K562 (cell line): ENCODE measurements around the gene PAAF1. TPM values are rescaled to one million over a fixed set of nuclear protein-coding genes. Genes with fewer than 3 reads are reported as not detected.

Experiments used
- RAD51 ChIP-seq: fragments of 450-650 bp; IDR thresholded peaks from 2 replicates; pipeline ENCODE4 v1.7.1; 2016; ENCODE audit warnings: low read depth, mild to moderate bottlenecking, borderline replicate concordance
- ZBTB7A ChIP-seq: IDR thresholded peaks from 2 replicates; pipeline ENCODE4 v1.6.1; 2011; ENCODE audit warnings: low read depth, mild to moderate bottlenecking, low read length, moderate library complexity, borderline replicate concordance; ENCODE audit not compliant: control insufficient read depth
- ZNF140 ChIP-seq: fragments of 250-450 bp; sonication (Bioruptor Pico); IDR thresholded peaks from 2 replicates; pipeline ENCODE4 v1.8.0; 2021; ENCODE audit warnings: moderate library complexity, mild to moderate bottlenecking, inconsistent platforms
- polyA plus RNA-seq, 8 experiments: library from polyadenylated mRNA; depleted of rRNA in 4 of 8; stranded (reverse) in 5 of 8; unstranded in 3 of 8; fragments of >200 nt; fragmentation: Nextera tagmentation in 2 of 8; fragmentation: Illumina TruSeq in 1 of 8; extraction: Ambion mirVana in 2 of 8; extraction: Trizol in 1 of 8; gene quantifications; 2 replicates each; pipeline versions ENCODE4 v1.2.1 to v1.2.3, GENCODE V29; 2011 to 2014; ENCODE audit warnings: inconsistent platforms in 1 of 8, missing spikeins in 1 of 8
- total RNA-seq, 7 experiments: library from RNA; depleted of rRNA in 6 of 7; stranded (reverse); fragments of >200 nt in 6 of 7; fragmentation: Illumina TruSeq in 2 of 7; extraction: Trizol in 2 of 7; gene quantifications; 2 replicates each; pipeline versions ENCODE4 v1.2.1 to v1.2.3, GENCODE V29; 2011 to 2021; ENCODE audit warnings: low replicate concordance in 1 of 7
- TF ChIP-seq, protein P1 (sequence below), 2 experiments: fragments of 450-650 bp in 1 of 2; IDR thresholded peaks; 2 replicates each; pipeline ENCODE4 v1.6.1; 2011 to 2017; ENCODE audit warnings: low read depth in 2 of 2, antibody characterized with exemption in 1 of 2, borderline replicate concordance in 1 of 2, low read length in 1 of 2, mild to moderate bottlenecking in 1 of 2, mixed read lengths in 1 of 2; ENCODE audit not compliant: control insufficient read depth in 1 of 2
- TF ChIP-seq, protein P2 (sequence below), 2 experiments: fragments of 150-350 bp in 1 of 2; IDR thresholded peaks; 2 replicates each; pipeline ENCODE4 v1.6.1; 2012 to 2016; ENCODE audit warnings: low read depth in 2 of 2, low read length in 2 of 2, mild to moderate bottlenecking in 1 of 2, moderate library complexity in 1 of 2
- TF ChIP-seq, protein P3 (sequence below): fragments of 450-650 bp; IDR thresholded peaks from 2 replicates; pipeline ENCODE4 v1.6.1; 2016; ENCODE audit warnings: mild to moderate bottlenecking, moderate library complexity

PAAF1 gene
- total and polyA plus RNA-seq, 9 of the 15 experiments (the other 6 are each of a cell fraction or from before 2014, with no cell fraction given): 13.5 to 78.6 (median 23.3) TPM

DNA sequence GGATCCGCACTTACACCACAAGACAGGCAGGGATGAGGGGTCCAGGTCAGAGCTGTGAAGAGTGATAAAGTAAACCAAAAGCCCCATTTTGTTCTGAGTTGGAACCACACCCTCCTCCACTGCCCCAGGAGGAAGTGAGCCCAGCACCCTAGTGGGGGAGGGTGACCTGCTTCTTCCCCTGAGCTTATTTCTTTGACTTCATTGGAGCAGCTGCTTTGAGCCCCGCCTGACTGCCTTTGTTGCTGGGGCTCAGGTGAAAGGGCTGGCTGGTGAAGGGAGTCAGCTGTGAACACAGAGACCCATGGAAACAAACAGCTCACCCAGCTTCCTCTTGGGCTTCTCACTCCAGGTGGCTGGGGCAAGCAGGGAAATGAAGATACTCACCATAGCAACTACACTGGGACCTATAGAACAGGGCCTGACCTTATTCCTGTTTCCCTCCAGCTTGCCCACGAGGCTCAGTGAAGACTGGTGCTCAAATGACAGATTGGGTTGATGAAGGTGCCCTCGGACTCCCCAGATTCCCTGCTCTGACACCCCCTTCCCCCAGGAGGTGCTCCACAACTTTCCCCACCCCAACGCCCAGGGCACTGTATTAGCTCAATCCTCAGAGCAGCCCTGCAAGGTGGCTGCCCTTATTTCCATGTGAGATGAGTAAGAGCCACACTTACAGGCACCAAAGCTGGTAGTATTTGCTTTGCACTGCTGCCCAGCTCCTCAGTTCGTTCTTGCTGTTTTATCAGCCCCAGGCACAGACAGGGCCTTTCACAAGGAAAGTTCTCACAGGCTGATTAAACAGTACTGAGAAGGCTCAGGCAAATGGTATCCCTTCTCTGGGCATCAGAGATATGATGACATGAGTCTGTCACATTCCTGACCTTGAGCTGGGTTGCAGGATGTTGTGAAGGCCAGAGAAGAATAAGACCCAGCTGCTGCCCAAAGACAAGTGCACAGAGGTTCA lies 103.5 kb downstream of the PAAF1 start (continued):
- TF ChIP-seq, protein P1, sequence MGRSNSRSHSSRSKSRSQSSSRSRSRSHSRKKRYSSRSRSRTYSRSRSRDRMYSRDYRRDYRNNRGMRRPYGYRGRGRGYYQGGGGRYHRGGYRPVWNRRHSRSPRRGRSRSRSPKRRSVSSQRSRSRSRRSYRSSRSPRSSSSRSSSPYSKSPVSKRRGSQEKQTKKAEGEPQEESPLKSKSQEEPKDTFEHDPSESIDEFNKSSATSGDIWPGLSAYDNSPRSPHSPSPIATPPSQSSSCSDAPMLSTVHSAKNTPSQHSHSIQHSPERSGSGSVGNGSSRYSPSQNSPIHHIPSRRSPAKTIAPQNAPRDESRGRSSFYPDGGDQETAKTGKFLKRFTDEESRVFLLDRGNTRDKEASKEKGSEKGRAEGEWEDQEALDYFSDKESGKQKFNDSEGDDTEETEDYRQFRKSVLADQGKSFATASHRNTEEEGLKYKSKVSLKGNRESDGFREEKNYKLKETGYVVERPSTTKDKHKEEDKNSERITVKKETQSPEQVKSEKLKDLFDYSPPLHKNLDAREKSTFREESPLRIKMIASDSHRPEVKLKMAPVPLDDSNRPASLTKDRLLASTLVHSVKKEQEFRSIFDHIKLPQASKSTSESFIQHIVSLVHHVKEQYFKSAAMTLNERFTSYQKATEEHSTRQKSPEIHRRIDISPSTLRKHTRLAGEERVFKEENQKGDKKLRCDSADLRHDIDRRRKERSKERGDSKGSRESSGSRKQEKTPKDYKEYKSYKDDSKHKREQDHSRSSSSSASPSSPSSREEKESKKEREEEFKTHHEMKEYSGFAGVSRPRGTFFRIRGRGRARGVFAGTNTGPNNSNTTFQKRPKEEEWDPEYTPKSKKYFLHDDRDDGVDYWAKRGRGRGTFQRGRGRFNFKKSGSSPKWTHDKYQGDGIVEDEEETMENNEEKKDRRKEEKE (IDR thresholded peaks at IDR 0.05; ENCODE audit: borderline replicate concordance in 1 of 2, control insufficient read depth in 1 of 2, low read depth in 2 of 2, low read length in 1 of 2): no peak
- TF ChIP-seq ZBTB7A: peak; percentile 21; the same call in 1 of the 2 replicates
- TF ChIP-seq, protein P2, sequence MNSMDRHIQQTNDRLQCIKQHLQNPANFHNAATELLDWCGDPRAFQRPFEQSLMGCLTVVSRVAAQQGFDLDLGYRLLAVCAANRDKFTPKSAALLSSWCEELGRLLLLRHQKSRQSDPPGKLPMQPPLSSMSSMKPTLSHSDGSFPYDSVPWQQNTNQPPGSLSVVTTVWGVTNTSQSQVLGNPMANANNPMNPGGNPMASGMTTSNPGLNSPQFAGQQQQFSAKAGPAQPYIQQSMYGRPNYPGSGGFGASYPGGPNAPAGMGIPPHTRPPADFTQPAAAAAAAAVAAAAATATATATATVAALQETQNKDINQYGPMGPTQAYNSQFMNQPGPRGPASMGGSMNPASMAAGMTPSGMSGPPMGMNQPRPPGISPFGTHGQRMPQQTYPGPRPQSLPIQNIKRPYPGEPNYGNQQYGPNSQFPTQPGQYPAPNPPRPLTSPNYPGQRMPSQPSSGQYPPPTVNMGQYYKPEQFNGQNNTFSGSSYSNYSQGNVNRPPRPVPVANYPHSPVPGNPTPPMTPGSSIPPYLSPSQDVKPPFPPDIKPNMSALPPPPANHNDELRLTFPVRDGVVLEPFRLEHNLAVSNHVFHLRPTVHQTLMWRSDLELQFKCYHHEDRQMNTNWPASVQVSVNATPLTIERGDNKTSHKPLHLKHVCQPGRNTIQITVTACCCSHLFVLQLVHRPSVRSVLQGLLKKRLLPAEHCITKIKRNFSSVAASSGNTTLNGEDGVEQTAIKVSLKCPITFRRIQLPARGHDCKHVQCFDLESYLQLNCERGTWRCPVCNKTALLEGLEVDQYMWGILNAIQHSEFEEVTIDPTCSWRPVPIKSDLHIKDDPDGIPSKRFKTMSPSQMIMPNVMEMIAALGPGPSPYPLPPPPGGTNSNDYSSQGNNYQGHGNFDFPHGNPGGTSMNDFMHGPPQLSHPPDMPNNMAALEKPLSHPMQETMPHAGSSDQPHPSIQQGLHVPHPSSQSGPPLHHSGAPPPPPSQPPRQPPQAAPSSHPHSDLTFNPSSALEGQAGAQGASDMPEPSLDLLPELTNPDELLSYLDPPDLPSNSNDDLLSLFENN (IDR thresholded peaks at IDR 0.05; ENCODE audit: low read depth in 2 of 2, low read length in 2 of 2): no peak
- no peak for TF ChIP-seq RAD51
- no peak for TF ChIP-seq ZNF140
- TF ChIP-seq, protein P3, sequence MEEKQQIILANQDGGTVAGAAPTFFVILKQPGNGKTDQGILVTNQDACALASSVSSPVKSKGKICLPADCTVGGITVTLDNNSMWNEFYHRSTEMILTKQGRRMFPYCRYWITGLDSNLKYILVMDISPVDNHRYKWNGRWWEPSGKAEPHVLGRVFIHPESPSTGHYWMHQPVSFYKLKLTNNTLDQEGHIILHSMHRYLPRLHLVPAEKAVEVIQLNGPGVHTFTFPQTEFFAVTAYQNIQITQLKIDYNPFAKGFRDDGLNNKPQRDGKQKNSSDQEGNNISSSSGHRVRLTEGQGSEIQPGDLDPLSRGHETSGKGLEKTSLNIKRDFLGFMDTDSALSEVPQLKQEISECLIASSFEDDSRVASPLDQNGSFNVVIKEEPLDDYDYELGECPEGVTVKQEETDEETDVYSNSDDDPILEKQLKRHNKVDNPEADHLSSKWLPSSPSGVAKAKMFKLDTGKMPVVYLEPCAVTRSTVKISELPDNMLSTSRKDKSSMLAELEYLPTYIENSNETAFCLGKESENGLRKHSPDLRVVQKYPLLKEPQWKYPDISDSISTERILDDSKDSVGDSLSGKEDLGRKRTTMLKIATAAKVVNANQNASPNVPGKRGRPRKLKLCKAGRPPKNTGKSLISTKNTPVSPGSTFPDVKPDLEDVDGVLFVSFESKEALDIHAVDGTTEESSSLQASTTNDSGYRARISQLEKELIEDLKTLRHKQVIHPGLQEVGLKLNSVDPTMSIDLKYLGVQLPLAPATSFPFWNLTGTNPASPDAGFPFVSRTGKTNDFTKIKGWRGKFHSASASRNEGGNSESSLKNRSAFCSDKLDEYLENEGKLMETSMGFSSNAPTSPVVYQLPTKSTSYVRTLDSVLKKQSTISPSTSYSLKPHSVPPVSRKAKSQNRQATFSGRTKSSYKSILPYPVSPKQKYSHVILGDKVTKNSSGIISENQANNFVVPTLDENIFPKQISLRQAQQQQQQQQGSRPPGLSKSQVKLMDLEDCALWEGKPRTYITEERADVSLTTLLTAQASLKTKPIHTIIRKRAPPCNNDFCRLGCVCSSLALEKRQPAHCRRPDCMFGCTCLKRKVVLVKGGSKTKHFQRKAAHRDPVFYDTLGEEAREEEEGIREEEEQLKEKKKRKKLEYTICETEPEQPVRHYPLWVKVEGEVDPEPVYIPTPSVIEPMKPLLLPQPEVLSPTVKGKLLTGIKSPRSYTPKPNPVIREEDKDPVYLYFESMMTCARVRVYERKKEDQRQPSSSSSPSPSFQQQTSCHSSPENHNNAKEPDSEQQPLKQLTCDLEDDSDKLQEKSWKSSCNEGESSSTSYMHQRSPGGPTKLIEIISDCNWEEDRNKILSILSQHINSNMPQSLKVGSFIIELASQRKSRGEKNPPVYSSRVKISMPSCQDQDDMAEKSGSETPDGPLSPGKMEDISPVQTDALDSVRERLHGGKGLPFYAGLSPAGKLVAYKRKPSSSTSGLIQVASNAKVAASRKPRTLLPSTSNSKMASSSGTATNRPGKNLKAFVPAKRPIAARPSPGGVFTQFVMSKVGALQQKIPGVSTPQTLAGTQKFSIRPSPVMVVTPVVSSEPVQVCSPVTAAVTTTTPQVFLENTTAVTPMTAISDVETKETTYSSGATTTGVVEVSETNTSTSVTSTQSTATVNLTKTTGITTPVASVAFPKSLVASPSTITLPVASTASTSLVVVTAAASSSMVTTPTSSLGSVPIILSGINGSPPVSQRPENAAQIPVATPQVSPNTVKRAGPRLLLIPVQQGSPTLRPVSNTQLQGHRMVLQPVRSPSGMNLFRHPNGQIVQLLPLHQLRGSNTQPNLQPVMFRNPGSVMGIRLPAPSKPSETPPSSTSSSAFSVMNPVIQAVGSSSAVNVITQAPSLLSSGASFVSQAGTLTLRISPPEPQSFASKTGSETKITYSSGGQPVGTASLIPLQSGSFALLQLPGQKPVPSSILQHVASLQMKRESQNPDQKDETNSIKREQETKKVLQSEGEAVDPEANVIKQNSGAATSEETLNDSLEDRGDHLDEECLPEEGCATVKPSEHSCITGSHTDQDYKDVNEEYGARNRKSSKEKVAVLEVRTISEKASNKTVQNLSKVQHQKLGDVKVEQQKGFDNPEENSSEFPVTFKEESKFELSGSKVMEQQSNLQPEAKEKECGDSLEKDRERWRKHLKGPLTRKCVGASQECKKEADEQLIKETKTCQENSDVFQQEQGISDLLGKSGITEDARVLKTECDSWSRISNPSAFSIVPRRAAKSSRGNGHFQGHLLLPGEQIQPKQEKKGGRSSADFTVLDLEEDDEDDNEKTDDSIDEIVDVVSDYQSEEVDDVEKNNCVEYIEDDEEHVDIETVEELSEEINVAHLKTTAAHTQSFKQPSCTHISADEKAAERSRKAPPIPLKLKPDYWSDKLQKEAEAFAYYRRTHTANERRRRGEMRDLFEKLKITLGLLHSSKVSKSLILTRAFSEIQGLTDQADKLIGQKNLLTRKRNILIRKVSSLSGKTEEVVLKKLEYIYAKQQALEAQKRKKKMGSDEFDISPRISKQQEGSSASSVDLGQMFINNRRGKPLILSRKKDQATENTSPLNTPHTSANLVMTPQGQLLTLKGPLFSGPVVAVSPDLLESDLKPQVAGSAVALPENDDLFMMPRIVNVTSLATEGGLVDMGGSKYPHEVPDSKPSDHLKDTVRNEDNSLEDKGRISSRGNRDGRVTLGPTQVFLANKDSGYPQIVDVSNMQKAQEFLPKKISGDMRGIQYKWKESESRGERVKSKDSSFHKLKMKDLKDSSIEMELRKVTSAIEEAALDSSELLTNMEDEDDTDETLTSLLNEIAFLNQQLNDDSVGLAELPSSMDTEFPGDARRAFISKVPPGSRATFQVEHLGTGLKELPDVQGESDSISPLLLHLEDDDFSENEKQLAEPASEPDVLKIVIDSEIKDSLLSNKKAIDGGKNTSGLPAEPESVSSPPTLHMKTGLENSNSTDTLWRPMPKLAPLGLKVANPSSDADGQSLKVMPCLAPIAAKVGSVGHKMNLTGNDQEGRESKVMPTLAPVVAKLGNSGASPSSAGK: peak; percentile 57; the same call in 1 of the 2 replicates
